ENCODE results near the gene SCN3A.

SCN3A gene

GRCh38 chr2:165185633-165186032 is 18.2 kb downstream of the SCN3A start:
- Histone ChIP-seq H3K4me2 (ENCODE audit: low read length) (no peak overlapping the region), H3K18ac (ENCODE audit: low read length) (no peak overlapping the region), H3K36me3 (ENCODE audit: control insufficient read depth, insufficient read depth, low read length) (no peaks in the 10 kb centered on the region), H2BK15ac (replicated peaks; ENCODE audit: low read depth) (no peak overlapping the region), H4K8ac (ENCODE audit: low read depth, low read length) (no peak overlapping the region), H3K4me3 (ENCODE audit: low read length) (no peak overlapping the region), H3K4ac (ENCODE audit: low read depth, low read length) (no peak overlapping the region), H3K4me1 (ENCODE audit: control insufficient read depth, low read depth, low read length) (no peaks in the 10 kb centered on the region), H3K9ac (ENCODE audit: low read length) (no peak overlapping the region), H2BK120ac (ENCODE audit: low read depth, low read length) (no peak overlapping the region), H2BK5ac (ENCODE audit: low read length) (no peak overlapping the region), H2AK5ac (ENCODE audit: low read length) (no peak overlapping the region), H3K27me3 (ENCODE audit: insufficient read depth, low read length, poor library complexity) (no peaks in the 10 kb centered on the region), H3K79me1 (ENCODE audit: low read length) (no peaks in the 10 kb centered on the region), H4K5ac (ENCODE audit: low read length) (no peak overlapping the region), H3K23ac (ENCODE audit: low read length) (no peak overlapping the region), H3K56ac (ENCODE audit: low read length) (no peak overlapping the region), H3K27ac (ENCODE audit: low read depth, low read length) (no peak overlapping the region), H3K79me2 (ENCODE audit: control insufficient read depth, insufficient read depth, low read length) (no peaks in the 10 kb centered on the region)
- no CpG with 5 or more reads among the region's 3 CpGs for WGBS (ENCODE audit: extremely low coverage, insufficient coverage, low lambda C conversion rate)
- DNase-seq, result no peak

- Histone ChIP-seq H3K27me3 (ENCODE audit: insufficient read depth, low read length, poor library complexity) (no peaks in the 10 kb centered on the region), H2AK5ac (ENCODE audit: low read length) (no peak overlapping the region), H2BK5ac (ENCODE audit: low read length) (no peak overlapping the region), H3K36me3 (ENCODE audit: control insufficient read depth, insufficient read depth, low read length) (no peaks in the 10 kb centered on the region), H3K9ac (ENCODE audit: low read length) (no peak overlapping the region), H3K27ac (ENCODE audit: low read depth, low read length) (no peak overlapping the region), H3K56ac (ENCODE audit: low read length) (no peak overlapping the region), H3K4ac (ENCODE audit: low read depth, low read length) (no peak overlapping the region), H3K79me1 (ENCODE audit: low read length) (no peaks in the 10 kb centered on the region), H3K23ac (ENCODE audit: low read length) (no peak overlapping the region), H3K4me3 (ENCODE audit: low read length) (no peak overlapping the region), H3K4me1 (ENCODE audit: control insufficient read depth, low read depth, low read length) (no peaks in the 10 kb centered on the region), H3K18ac (ENCODE audit: low read length) (no peak overlapping the region), H3K4me2 (ENCODE audit: low read length) (no peak overlapping the region), H2BK120ac (ENCODE audit: low read depth, low read length) (no peak overlapping the region), H4K5ac (ENCODE audit: low read length) (no peak overlapping the region), H4K8ac (ENCODE audit: low read depth, low read length) (no peak overlapping the region), H2BK15ac (replicated peaks; ENCODE audit: low read depth) (no peak overlapping the region), H3K79me2 (ENCODE audit: control insufficient read depth, insufficient read depth, low read length) (no peaks in the 10 kb centered on the region)
- DNase-seq, result no peak
- WGBS (ENCODE audit: extremely low coverage, insufficient coverage, low lambda C conversion rate), result no CpG with 5 or more reads among the region's 2 CpGs
Measured at GRCh38 chr2:165182029-165182428, 21.8 kb downstream of the SCN3A start.

- Histone ChIP-seq H3K79me2 (ENCODE audit: control insufficient read depth, insufficient read depth, low read length) (no peaks in the 10 kb centered on the region), H3K4me3 (ENCODE audit: low read length) (no peak overlapping the region), H3K4ac (ENCODE audit: low read depth, low read length) (no peak overlapping the region), H4K8ac (ENCODE audit: low read depth, low read length) (no peak overlapping the region), H3K56ac (ENCODE audit: low read length) (no peak overlapping the region), H3K18ac (ENCODE audit: low read length) (no peak overlapping the region), H3K36me3 (ENCODE audit: control insufficient read depth, insufficient read depth, low read length) (no peaks in the 10 kb centered on the region), H2BK15ac (replicated peaks; ENCODE audit: low read depth) (no peak overlapping the region), H3K27ac (ENCODE audit: low read depth, low read length) (no peak overlapping the region), H3K79me1 (ENCODE audit: low read length) (no peaks in the 10 kb centered on the region), H3K23ac (ENCODE audit: low read length) (no peak overlapping the region), H4K5ac (ENCODE audit: low read length) (no peak overlapping the region), H2BK5ac (ENCODE audit: low read length) (no peak overlapping the region), H3K27me3 (ENCODE audit: insufficient read depth, low read length, poor library complexity) (no peaks in the 10 kb centered on the region), H3K4me1 (ENCODE audit: control insufficient read depth, low read depth, low read length) (no peaks in the 10 kb centered on the region), H2BK120ac (ENCODE audit: low read depth, low read length) (no peak overlapping the region), H3K4me2 (ENCODE audit: low read length) (no peak overlapping the region), H2AK5ac (ENCODE audit: low read length) (no peak overlapping the region), H3K9ac (ENCODE audit: low read length) (no peak overlapping the region)
- no CpG with 5 or more reads among the region's 2 CpGs for WGBS (ENCODE audit: extremely low coverage, insufficient coverage, low lambda C conversion rate)
- DNase-seq, result no peak
Measured at GRCh38 chr2:165176780-165177179, 27.1 kb downstream of the SCN3A start.

GRCh38 chr2:165173215-165173614 is 30.6 kb downstream of the SCN3A start:
- H3K23ac ChIP-seq (ENCODE audit: low read length), result no peak overlapping the region
- H4K8ac ChIP-seq (ENCODE audit: low read depth, low read length), result no peak overlapping the region
- H3K56ac ChIP-seq (ENCODE audit: low read length), result no peak overlapping the region
- no peak overlapping the region for H2AK5ac ChIP-seq (ENCODE audit: low read length)
- no peak overlapping the region for H3K9ac ChIP-seq (ENCODE audit: low read length)
- no peak overlapping the region for H2BK120ac ChIP-seq (ENCODE audit: low read depth, low read length)
- no peaks in the 10 kb centered on the region for H3K27me3 ChIP-seq (ENCODE audit: insufficient read depth, low read length, poor library complexity)
- H2BK15ac ChIP-seq (replicated peaks; ENCODE audit: low read depth), result no peak overlapping the region
- H3K27ac ChIP-seq (ENCODE audit: low read depth, low read length), result no peak overlapping the region
- H3K4ac ChIP-seq (ENCODE audit: low read depth, low read length), result no peak overlapping the region
- no peaks in the 10 kb centered on the region for H3K4me1 ChIP-seq (ENCODE audit: control insufficient read depth, low read depth, low read length)
- DNase-seq, result no peak
- no peak overlapping the region for H3K4me2 ChIP-seq (ENCODE audit: low read length)
- H3K79me2 ChIP-seq (ENCODE audit: control insufficient read depth, insufficient read depth, low read length), result no peaks in the 10 kb centered on the region
- no peak overlapping the region for H4K5ac ChIP-seq (ENCODE audit: low read length)
- H3K4me3 ChIP-seq (ENCODE audit: low read length), result no peak overlapping the region
- H3K79me1 ChIP-seq (ENCODE audit: low read length), result no peaks in the 10 kb centered on the region
- no CpG with 5 or more reads among the region's 1 CpG for WGBS (ENCODE audit: extremely low coverage, insufficient coverage, low lambda C conversion rate)
- H3K36me3 ChIP-seq (ENCODE audit: control insufficient read depth, insufficient read depth, low read length), result no peaks in the 10 kb centered on the region
- no peak overlapping the region for H2BK5ac ChIP-seq (ENCODE audit: low read length)
- H3K18ac ChIP-seq (ENCODE audit: low read length), result no peak overlapping the region

GRCh38 chr2:165164201-165164600 is 39.6 kb downstream of the SCN3A start:
- no peak overlapping the region for H2BK15ac ChIP-seq (replicated peaks; ENCODE audit: low read depth)
- no peak overlapping the region for H3K27ac ChIP-seq (ENCODE audit: low read depth, low read length)
- H3K18ac ChIP-seq (ENCODE audit: low read length), result no peak overlapping the region
- H2BK5ac ChIP-seq (ENCODE audit: low read length), result no peak overlapping the region
- no peaks in the 10 kb centered on the region for H3K27me3 ChIP-seq (ENCODE audit: insufficient read depth, low read length, poor library complexity)
- H2AK5ac ChIP-seq (ENCODE audit: low read length), result no peak overlapping the region
- H3K79me1 ChIP-seq (ENCODE audit: low read length), result no peaks in the 10 kb centered on the region
- H3K23ac ChIP-seq (ENCODE audit: low read length), result no peak overlapping the region
- no peak overlapping the region for H3K56ac ChIP-seq (ENCODE audit: low read length)
- H3K36me3 ChIP-seq (ENCODE audit: control insufficient read depth, insufficient read depth, low read length), result no peaks in the 10 kb centered on the region
- no peak overlapping the region for H3K9ac ChIP-seq (ENCODE audit: low read length)
- no peak for DNase-seq
- no peak overlapping the region for H4K8ac ChIP-seq (ENCODE audit: low read depth, low read length)
- H2BK120ac ChIP-seq (ENCODE audit: low read depth, low read length), result no peak overlapping the region
- no peak overlapping the region for H3K4ac ChIP-seq (ENCODE audit: low read depth, low read length)
- H3K4me1 ChIP-seq (ENCODE audit: control insufficient read depth, low read depth, low read length), result no peaks in the 10 kb centered on the region
- no peak overlapping the region for H3K4me2 ChIP-seq (ENCODE audit: low read length)
- H4K5ac ChIP-seq (ENCODE audit: low read length), result no peak overlapping the region
- H3K4me3 ChIP-seq (ENCODE audit: low read length), result no peak overlapping the region
- WGBS (ENCODE audit: extremely low coverage, insufficient coverage, low lambda C conversion rate), result no CpG with 5 or more reads among the region's 4 CpGs
- H3K79me2 ChIP-seq (ENCODE audit: control insufficient read depth, insufficient read depth, low read length), result no peaks in the 10 kb centered on the region

GRCh38 chr2:165163761-165164160 is 40.1 kb downstream of the SCN3A start:
- Histone ChIP-seq H2BK15ac (replicated peaks; ENCODE audit: low read depth) (no peak overlapping the region), H3K23ac (ENCODE audit: low read length) (no peak overlapping the region), H3K9ac (ENCODE audit: low read length) (no peak overlapping the region), H3K56ac (ENCODE audit: low read length) (no peak overlapping the region), H3K27ac (ENCODE audit: low read depth, low read length) (no peak overlapping the region), H2BK120ac (ENCODE audit: low read depth, low read length) (no peak overlapping the region), H3K4me2 (ENCODE audit: low read length) (no peak overlapping the region), H4K8ac (ENCODE audit: low read depth, low read length) (no peak overlapping the region), H3K36me3 (ENCODE audit: control insufficient read depth, insufficient read depth, low read length) (no peaks in the 10 kb centered on the region), H2BK5ac (ENCODE audit: low read length) (no peak overlapping the region), H2AK5ac (ENCODE audit: low read length) (no peak overlapping the region), H3K18ac (ENCODE audit: low read length) (no peak overlapping the region), H3K79me2 (ENCODE audit: control insufficient read depth, insufficient read depth, low read length) (no peaks in the 10 kb centered on the region), H3K79me1 (ENCODE audit: low read length) (no peaks in the 10 kb centered on the region), H3K4me3 (ENCODE audit: low read length) (no peak overlapping the region), H3K27me3 (ENCODE audit: insufficient read depth, low read length, poor library complexity) (no peaks in the 10 kb centered on the region), H3K4ac (ENCODE audit: low read depth, low read length) (no peak overlapping the region), H4K5ac (ENCODE audit: low read length) (no peak overlapping the region), H3K4me1 (ENCODE audit: control insufficient read depth, low read depth, low read length) (no peaks in the 10 kb centered on the region)
- no peak for DNase-seq
- WGBS (ENCODE audit: extremely low coverage, insufficient coverage, low lambda C conversion rate), result no CpG with 5 or more reads among the region's 2 CpGs

Data from mesendoderm (in vitro differentiated cells).